Small intestine (tissue), 7 donors: ENCODE data around the gene CIC. TPM values are rescaled to one million over a fixed set of nuclear protein-coding genes. Genes with fewer than 3 reads are reported as not detected.

Experiments used
- DNase-seq, 2 donors: peaks; one replicate each; pipeline versions ENCODE4 v3.0.0 to v3.0.0-alpha.2; 2013
- FAIRE-seq: peaks from 2 replicates; lab custom pipeline; 2012; peaks lifted over from hg19 to GRCh38; lab: Jason Lieb, UNC
- H3K27ac ChIP-seq, 3 donors: one replicate each; pipeline ENCODE4 v1.5.1; 2013; ENCODE audit warnings: low read length in 2 of 3, mild to moderate bottlenecking in 2 of 3, control low read depth in 1 of 3, inconsistent platforms in 1 of 3, low read depth in 1 of 3, moderate library complexity in 1 of 3
- H3K27me3 ChIP-seq, 3 donors: one replicate each; pipeline ENCODE4 v1.6.1; 2013; ENCODE audit warnings: low read length in 3 of 3, inconsistent platforms in 1 of 3; ENCODE audit not compliant: control insufficient read depth in 3 of 3, insufficient read depth in 3 of 3
- H3K36me3 ChIP-seq, 3 donors: one replicate each; pipeline ENCODE4 v1.6.1; 2013; ENCODE audit warnings: low read length in 3 of 3, inconsistent platforms in 1 of 3, low read depth in 1 of 3, mild to moderate bottlenecking in 1 of 3, moderate library complexity in 1 of 3; ENCODE audit not compliant: control insufficient read depth in 3 of 3, insufficient read depth in 2 of 3
- H3K4me1 ChIP-seq, 3 donors: one replicate each; pipeline ENCODE4 v1.6.1; 2013; ENCODE audit warnings: low read length in 2 of 3, inconsistent platforms in 1 of 3, low read depth in 1 of 3, mild to moderate bottlenecking in 1 of 3, moderate library complexity in 1 of 3; ENCODE audit not compliant: control insufficient read depth in 3 of 3, insufficient read depth in 2 of 3
- H3K4me3 ChIP-seq, 3 donors: one replicate each; pipeline ENCODE4 v1.5.1; 2013; ENCODE audit warnings: low read length in 3 of 3, control low read depth in 1 of 3, inconsistent platforms in 1 of 3, low read depth in 1 of 3, mild to moderate bottlenecking in 1 of 3, moderate library complexity in 1 of 3
- H3K9me3 ChIP-seq, 2 donors: one replicate each; pipeline ENCODE4 v1.6.1; 2013; ENCODE audit warnings: low read depth in 1 of 2, low read length in 1 of 2; ENCODE audit not compliant: control insufficient read depth in 2 of 2, insufficient read depth in 1 of 2
- WGBS, 3 donors: extraction: QIAGEN DNeasy Blood & Tissue Kit; methylation state at CpG; one replicate each; pipeline ENCODE4 v1.1.7; 2013; 5-methylcytosine and 5-hydroxymethylcytosine counted together
- polyA plus RNA-seq, 4 donors: library from polyadenylated mRNA; stranded (reverse) in 3 of 4; unstranded in 1 of 4; fragments of 200-250 nt in 3 of 4; fragments of 120-200 nt in 1 of 4; gene quantifications; one replicate each; pipeline versions ENCODE4 v1.2.1 to v1.2.3, GENCODE V29; 2013
- donor health status: healthy with polysubstance abuse.
- donor health status: control.
- donor health status: control.
- donor health status: Bipolar disorder and iron deficiency.
- donor health status: healthy.

Gene CIC
- polyA plus RNA-seq, 4 donors, result 14.1 to 39.2 (median 24.0) TPM

DNA sequence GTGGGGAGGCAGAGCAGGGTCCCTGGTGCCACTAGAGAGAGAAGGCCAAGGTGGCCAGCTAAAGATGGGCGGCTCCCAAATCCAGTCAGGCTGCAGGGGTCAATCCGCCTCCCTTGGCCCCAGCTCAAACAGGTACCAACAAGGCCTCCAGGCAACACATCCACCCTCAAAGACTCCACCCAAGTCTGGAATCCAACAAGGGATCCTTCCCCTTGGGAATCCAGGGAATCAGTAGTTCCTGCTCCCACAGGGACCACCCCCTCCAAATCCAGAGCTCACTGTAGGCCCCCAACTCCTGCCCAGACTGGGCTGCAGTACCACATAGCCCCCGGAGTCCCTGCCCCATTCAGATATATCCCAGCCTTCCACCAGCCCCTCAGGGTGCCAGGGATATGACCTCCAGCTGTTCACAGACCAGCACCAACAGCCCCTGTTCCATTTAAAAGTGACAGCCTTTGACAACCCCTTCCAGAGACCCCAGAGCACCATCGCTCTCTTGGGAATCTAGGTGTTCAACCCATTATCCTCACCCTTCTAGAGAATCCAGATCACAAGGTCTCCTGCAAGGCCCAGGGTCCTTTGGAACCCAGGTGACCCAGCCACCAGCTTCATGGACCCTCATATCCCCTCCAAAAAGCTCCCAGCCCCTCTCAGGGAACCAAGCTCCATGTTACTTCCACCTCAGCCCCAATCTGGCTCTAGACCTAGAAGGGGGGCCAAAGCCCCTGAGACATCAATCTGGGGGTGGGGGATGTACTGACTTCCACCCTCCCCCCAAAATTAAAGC lies 17.3 kb upstream of the CIC start:
- peaks cover 3 to 60% (median 5%) of the 10 kb centered on the region in 3 donors for H3K36me3 ChIP-seq
- FAIRE-seq (no peak), DNase-seq (peak in 1 of 2 donors; percentile 36)
- H3K4me1 ChIP-seq, result peaks cover 8 to 32% (median 16%) of the 10 kb centered on the region in 3 donors
- H3K4me3 ChIP-seq, result peak overlapping the region in 2 of 3 donors; percentile 16 to 86
- 57 to 75% (median 68%) methylated on average over 4 of the region's 4 CpGs for WGBS, 3 donors
- H3K27ac ChIP-seq, result peak overlapping the region in 2 of 3 donors; percentile 47 to 90
- H3K9me3 ChIP-seq, result no peaks in the 10 kb centered on the region
- H3K27me3 ChIP-seq, result no peaks in the 10 kb centered on the region

DNA sequence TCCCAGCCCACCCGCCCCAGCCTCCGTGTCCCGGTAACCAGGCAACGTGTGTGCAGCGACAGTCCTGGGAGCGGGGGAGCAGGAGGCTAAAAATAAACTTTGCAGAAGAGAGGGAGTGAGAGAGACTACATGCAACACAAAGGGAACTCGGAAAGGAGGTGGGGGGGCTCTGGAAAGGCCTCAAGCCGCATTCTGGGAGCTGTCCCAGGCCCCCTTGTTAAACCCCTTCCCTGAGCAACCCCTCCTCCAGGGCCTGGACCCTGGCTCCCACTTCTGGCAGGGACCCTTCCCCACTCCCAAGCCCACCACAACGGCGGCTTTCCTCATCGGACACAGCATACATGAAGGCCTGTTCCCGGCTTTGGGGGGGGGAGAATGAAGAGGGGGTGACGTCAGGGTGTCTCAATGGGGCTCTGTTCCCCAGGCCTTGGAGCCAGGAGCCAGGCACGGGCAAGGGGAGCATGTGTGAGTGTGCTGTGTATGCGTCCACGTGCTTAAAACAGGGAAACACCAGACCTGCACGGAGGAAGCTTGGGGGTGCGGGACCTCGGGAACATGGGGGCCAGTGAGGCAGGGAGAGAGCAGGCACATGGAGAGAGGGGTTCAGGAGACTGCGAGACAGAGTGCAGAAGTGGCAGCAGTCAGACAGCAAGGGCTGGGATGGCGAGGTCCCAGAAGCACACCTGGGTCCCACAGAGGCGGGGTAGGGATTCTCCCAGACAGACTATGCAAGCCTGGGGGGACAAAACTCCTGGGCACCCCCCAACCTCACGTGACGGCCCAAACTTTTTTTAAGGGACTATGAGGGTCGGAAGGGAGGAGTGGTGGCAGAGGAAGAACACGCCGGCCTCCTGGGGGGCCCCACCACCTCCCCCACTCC lies 16.4 kb upstream of the CIC start:
- Histone ChIP-seq H3K4me1 (peaks cover 8 to 32% (median 16%) of the 10 kb centered on the region in 3 donors), H3K27me3 (no peaks in the 10 kb centered on the region), H3K36me3 (peaks cover 3 to 51% (median 5%) of the 10 kb centered on the region in 3 donors), H3K9me3 (no peaks in the 10 kb centered on the region), H3K4me3 (peak overlapping the region; percentile 86 to 100 (median 88)), H3K27ac (peak overlapping the region; percentile 64 to 90 (median 82))
- FAIRE-seq, result no peak
- 10 to 17% (median 11%) methylated on average over 23 to 27 of the region's 27 CpGs for WGBS, 3 donors
- peak in 1 of 2 donors; percentile 59 for DNase-seq

DNA sequence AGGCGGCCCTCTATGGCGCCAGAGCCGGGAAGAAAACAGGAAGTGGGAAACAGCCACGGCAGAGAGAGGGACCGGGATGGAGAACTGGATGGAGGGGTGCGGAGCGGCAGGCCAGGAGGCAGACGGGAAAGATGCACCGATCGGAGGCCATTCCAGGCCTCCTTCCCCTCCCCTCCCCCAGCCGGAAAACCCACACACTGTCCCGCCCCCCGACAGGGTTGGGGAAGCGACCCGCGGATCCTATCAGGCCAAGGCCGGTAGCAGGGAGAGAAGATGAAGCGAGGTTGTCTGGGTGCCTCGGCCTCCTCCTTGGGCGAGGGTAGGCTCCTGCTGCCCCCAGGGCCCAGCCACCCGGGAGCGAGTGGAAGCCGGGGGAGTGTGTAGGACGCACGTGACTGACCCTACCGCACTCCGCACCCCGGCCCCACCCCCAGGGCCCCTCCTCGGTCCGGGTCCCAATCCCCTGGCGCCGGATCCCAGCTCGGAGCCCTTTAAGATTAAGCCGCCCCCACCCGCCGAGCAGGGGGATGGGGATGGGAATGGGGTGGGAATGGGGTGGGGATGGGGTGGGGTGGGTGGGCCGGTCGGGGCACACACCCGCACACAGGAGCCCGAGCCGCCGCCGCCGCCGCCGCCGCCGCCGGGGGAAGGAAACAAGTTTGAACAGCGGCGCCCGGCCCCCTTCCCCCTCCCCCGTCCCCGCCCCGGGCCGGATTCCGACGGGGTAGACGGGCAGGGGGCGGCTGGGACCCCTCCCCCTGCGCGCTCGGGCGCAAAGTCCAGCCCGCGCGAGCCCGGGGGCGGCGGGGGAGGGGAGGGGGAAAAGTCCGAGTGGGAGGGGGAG lies 15.6 kb upstream of the CIC start:
- peak overlapping the region; percentile 79 to 99 (median 97) for H3K27ac ChIP-seq
- FAIRE-seq, result no peak
- peaks cover 3 to 44% (median 5%) of the 10 kb centered on the region in 3 donors for H3K36me3 ChIP-seq
- H3K27me3 ChIP-seq, result no peaks in the 10 kb centered on the region
- peaks cover 8 to 32% (median 16%) of the 10 kb centered on the region in 3 donors for H3K4me1 ChIP-seq
- WGBS, 3 donors, result 1% methylated on average over 25 to 66 of the region's 71 CpGs
- H3K9me3 ChIP-seq, result no peaks in the 10 kb centered on the region
- peak overlapping the region; percentile 86 to 100 (median 88) for H3K4me3 ChIP-seq
- peak; percentile 51 to 67 for DNase-seq

DNA sequence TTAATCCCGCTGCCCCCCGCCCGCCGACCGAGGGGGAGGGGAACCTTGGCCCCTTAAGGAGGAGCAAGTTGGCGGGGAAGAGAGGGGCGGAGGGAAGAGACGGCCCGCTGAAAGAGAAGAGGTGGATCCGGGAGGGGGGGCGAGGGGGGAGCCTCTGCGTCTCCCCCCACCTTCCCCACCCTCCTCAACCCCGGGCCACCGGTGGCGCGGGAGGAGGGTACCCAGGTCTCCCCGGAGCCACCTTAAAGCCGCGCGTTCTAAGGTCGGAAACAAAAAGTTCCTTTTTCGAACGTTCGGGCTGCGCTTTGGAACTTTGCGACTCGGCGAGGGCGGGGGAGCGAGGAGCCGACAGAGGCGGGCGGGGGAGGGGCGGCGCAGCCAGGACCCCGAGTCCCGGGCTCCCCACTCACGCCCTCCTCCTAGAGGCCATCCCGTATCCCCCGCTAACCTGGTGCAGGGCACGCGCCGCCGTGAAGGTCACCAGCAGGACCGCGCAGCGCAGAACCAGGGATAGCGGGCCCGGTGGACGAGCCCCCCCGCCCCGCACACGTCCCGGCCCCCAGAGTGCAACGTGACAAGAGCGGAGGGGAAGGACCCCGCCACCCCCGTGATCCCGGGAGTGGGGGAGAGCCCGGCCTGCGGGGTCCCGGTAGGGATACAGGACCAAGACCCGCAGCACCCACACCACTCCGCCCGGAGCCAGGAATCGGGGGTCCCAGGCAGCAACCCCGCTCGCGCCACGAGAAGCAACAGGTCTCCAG lies 14.8 kb upstream of the CIC start:
- peaks cover 0 to 36% (median 3%) of the 10 kb centered on the region in 3 donors for H3K36me3 ChIP-seq
- WGBS, 3 donors, result 0% methylated on average over 33 to 69 of the region's 70 CpGs
- H3K27me3 ChIP-seq, result no peaks in the 10 kb centered on the region
- DNase-seq (peak; percentile 83 to 93), FAIRE-seq (no peak)
- no peaks in the 10 kb centered on the region for H3K9me3 ChIP-seq
- H3K4me3 ChIP-seq, result peak overlapping the region; percentile 86 to 100 (median 88)
- peak overlapping the region; percentile 79 to 99 (median 97) for H3K27ac ChIP-seq
- peaks cover 8 to 32% (median 16%) of the 10 kb centered on the region in 3 donors for H3K4me1 ChIP-seq

DNA sequence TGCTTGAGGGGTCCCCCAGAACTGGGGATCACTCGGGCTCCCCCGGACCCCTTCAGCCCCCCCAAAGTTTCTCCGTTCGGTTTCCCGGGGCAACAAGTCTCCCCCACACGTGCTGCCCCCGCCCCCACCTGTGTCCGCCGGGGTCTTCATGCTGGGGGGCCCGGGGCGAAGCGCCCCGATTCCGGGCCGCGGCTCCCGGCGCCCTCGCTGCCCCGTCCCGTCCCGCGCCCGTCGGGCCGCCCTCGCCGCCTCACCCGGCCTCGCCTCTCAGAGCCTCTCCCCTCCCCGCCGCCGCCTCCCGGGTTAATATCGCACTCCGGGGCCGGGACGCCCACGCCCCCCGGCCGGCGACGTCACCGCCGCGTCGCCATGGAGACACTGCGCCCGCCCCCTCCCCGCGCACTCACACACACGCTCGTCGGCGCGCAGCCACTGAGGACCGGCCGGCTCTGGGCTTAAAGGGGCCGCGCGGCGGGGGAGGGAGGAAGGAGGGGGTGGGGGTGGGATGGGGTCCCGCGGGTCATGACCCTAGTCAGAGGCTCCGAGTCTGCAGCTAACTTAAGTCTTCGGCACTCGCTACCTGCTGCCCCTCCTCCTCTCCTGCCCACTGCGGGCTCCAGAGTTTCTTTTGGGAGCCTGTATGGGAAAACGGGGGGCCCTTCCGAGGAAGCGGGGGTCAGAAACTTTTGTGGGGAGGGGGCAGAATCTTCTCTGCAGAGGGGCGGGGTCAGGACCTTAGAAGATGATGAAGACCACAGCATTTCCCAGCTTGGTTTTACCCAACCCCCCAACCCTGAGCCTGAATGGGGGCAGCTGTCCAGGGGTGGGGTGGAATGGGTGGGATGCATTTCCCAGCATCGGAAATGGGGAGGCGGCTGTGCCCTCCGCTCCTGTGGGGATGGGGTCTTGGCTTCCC lies 13.9 kb upstream of the CIC start, which contains the start of gene ERF:
ERF (minus strand) TSS at position 279 of the 916 bp plus-strand sequence; CDS start at position 150, 129 bp downstream.
- Histone ChIP-seq H3K27me3 (no peaks in the 10 kb centered on the region), H3K9me3 (no peaks in the 10 kb centered on the region), H3K4me1 (peaks cover 8 to 35% (median 16%) of the 10 kb centered on the region in 3 donors), H3K27ac (peak within 1 kb of the TSS; percentile 79 to 99 (median 97)), H3K36me3 (peaks cover 0 to 28% (median 0%) of the 10 kb centered on the region in 3 donors), H3K4me3 (peak within 1 kb of the TSS; percentile 86 to 100 (median 88))
- FAIRE-seq (no peak), DNase-seq (peak; percentile 92 to 99)
- 1% methylated on average over 47 to 75 of the region's 75 CpGs for WGBS, 3 donors

DNA sequence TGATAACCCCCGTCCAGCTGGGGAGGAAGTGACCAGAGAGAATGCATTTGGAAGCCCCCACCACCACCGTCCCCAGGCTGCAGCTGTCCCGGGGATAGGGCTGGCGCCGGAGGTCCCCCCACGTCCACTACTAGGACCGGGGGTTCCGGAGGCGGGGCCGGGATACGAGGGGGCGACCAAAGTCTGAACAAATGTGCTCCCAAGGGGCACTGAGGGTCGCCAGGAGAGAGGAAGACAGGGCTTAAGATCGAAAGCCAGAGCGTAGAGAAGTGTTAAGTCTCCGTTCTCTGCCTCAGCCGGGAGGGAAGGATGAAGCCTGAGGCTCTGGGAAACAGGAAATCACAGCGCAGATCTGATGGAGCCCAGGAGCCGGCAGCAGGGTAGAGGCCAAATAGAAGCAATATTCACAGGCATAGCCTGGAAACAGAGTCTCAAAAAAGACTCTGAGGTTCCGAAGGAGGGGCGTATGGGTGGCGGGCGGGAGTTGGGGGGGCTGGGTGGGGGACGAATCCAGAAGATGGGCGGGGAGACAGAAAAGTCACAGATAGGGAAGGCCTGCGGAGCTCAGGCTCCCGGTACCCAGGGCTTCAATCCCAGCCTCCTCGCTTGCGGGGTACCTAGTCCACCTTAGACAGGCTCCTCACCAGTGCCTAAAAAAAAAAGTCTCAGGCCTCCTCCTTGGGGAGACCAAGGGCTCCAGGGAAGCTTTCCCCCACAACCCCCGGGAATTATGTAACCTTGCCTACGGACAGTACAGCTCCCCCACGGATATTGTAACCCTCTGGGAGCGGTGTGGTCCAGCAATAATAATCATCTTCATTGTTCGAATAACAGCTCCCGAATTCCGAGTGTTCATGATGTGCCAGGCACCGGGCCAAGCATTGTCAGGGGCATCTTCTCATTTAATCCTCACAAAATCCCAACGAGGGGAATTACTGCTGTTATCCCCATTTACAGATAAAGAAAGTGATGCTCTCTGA lies 13.0 kb upstream of the CIC start:
- Histone ChIP-seq H3K9me3 (no peaks in the 10 kb centered on the region), H3K36me3 (peaks cover 0 to 18% (median 0%) of the 10 kb centered on the region in 3 donors), H3K27ac (peak overlapping the region; percentile 59 to 91 (median 88)), H3K4me1 (peaks cover 6 to 26% (median 15%) of the 10 kb centered on the region in 3 donors), H3K27me3 (no peaks in the 10 kb centered on the region), H3K4me3 (peak overlapping the region; percentile 51 to 86 (median 66))
- 5 to 9% (median 6%) methylated on average over 38 of the region's 38 CpGs for WGBS, 3 donors
- DNase-seq, result peak in 1 of 2 donors; percentile 68
- FAIRE-seq, result no peak
